GM21576 (cell line): ENCODE measurements around the gene PTPN7.
"Not testable (repeated sequence)": the region's sequence is repeated elsewhere in the genome, so short reads cannot be mapped to it uniquely, and the experiment has no call there.

Source experiments
- ATAC-seq: cut with Tn5 transposase; IDR thresholded peaks from one replicate; pipeline ENCODE4 v1.9.1; 2021; ENCODE audit warnings: mild to moderate bottlenecking, moderate library complexity; ENCODE audit not compliant: unreplicated experiment

The PTPN7 gene

GRCh38 chr1:202111589-202111988 is 48.8 kb downstream of the PTPN7 start:
- ATAC-seq = not testable (repeated sequence)

- no peak for ATAC-seq
These were observed 49.4 kb downstream of the PTPN7 start for GRCh38 chr1:202110977-202111376.

- ATAC-seq = no peak
These were observed 52.3 kb downstream of the PTPN7 start for GRCh38 chr1:202107801-202108731.

GRCh38 chr1:202107321-202107761 is 53.1 kb downstream of the PTPN7 start:
- no peak for ATAC-seq

- no peak for ATAC-seq
These were observed 53.8 kb downstream of the PTPN7 start for GRCh38 chr1:202106340-202107254.

- ATAC-seq = no peak
These were observed 54.6 kb downstream of the PTPN7 start for GRCh38 chr1:202105571-202106339.

GRCh38 chr1:202104073-202104472 is 56.3 kb downstream of the PTPN7 start:
- no peak for ATAC-seq

- ATAC-seq = no peak
These were observed 59.2 kb downstream of the PTPN7 start for GRCh38 chr1:202101184-202101583.
